ENCODE results near the gene SYNPO2.

SYNPO2 gene

DNA sequence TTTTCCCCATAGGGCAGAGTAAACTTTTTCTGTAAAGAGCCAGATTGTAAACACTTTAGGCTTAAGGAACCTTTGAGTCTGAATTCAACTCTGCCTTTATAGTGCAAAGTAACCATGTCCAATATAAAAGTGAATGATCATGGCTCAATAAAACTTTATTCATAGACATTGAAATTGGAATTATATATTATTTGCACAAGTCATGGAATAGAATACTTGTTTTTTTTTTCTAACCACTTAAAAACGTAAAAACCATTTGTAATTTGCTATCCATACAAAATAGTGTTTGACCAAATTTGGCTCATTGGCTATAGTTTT, 192.8 kb downstream of the SYNPO2 start:
- no peak for DNase-seq (ENCODE audit: low spot score)
- TF ChIP-seq, protein P1, sequence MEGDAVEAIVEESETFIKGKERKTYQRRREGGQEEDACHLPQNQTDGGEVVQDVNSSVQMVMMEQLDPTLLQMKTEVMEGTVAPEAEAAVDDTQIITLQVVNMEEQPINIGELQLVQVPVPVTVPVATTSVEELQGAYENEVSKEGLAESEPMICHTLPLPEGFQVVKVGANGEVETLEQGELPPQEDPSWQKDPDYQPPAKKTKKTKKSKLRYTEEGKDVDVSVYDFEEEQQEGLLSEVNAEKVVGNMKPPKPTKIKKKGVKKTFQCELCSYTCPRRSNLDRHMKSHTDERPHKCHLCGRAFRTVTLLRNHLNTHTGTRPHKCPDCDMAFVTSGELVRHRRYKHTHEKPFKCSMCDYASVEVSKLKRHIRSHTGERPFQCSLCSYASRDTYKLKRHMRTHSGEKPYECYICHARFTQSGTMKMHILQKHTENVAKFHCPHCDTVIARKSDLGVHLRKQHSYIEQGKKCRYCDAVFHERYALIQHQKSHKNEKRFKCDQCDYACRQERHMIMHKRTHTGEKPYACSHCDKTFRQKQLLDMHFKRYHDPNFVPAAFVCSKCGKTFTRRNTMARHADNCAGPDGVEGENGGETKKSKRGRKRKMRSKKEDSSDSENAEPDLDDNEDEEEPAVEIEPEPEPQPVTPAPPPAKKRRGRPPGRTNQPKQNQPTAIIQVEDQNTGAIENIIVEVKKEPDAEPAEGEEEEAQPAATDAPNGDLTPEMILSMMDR (IDR thresholded peaks at IDR 0.05), result no peak
- Histone ChIP-seq H3K27ac (no peak overlapping the region), H3K4me3 (no peak overlapping the region)

DNA sequence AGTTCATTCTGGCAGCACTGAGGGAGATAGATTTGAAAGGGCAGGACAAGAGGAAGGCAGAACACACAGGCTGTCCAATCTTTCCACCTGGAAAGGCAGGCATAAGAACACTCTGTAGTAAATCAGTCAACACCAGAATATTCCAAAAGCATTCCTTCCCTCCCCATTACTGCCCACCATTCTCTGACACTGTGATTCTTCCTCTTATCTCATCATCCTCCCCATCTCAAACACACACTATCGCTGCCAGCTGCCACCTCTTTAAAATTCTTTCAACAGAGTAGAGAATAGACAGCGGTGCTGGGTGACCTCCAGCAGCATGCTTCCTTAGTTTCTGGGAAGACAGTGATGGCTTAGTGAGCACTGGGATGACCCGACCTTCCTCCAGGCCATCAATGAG, 193.3 kb downstream of the SYNPO2 start:
- TF ChIP-seq, protein P1 (IDR thresholded peaks at IDR 0.05), result no peak
- DNase-seq (ENCODE audit: low spot score), result no peak
- Histone ChIP-seq H3K4me3 (no peak overlapping the region), H3K27ac (peak overlapping the region in 1 of 2 donors; percentile 9)

DNA sequence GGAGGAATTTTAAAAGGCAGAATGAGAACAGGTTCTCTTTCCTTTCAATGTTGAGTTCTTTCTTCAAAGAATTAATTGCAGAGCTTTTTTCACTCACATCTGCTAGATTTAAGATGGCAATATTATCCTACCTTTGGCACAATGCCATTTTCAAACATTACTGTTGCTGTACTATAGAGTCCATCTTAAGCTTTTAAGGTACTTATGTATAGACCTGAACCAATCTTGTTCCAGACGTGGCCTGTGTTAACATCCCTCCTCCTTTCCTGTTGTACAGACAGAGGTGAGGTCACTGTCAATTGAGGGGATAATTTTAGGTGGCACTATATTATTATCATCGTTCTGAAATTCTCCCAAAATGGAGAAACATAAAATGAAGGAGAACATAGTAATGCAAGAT, 194.0 kb downstream of the SYNPO2 start:
- TF ChIP-seq, protein P1 (IDR thresholded peaks at IDR 0.05), result no peak
- Histone ChIP-seq H3K4me3 (no peak overlapping the region), H3K27ac (no peak overlapping the region)
- no peak for DNase-seq (ENCODE audit: low spot score)

DNA sequence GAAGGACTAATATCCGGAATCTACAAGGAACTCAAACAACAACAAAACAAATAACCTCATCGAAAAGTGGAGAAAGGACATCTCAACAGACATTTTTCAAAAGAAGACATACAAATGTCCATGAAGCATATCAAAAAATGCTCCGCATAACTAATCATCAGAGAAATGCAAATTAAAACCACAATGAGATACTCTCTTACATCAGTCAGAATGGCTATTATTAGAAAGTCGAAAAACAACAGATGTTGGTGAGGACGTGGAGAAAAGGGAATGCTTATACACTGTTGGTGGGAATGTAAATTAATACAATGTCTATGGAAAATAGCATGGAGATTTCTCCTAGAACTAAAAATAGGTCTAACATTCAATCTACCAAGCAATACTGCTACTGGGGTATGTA, 195.9 kb downstream of the SYNPO2 start:
- H3K27ac ChIP-seq, result no peak overlapping the region
- TF ChIP-seq, protein P1 (IDR thresholded peaks at IDR 0.05), result no peak
- no peak overlapping the region for H3K4me3 ChIP-seq
- DNase-seq (ENCODE audit: low spot score), result no peak

DNA sequence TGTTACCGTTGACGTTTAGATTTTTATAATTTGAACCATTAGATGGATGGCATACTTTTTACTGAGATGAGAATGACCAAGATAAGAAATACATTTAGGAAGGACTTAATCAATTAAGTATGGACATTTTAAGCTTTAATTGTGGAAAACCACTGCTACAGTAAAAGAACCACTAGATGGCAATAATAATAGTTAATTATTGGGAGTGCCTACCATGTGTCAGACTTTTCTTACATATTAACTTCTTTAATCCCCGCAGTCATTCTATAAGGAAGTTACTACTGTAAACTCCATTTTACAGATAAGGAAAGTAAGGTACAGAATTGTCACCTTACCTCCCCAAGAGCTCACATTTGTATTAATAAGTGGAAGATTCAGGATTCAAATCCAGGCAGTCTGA, 198.5 kb downstream of the SYNPO2 start:
- DNase-seq (ENCODE audit: low spot score), result no peak
- H3K27ac ChIP-seq, result no peak overlapping the region
- no peak overlapping the region for H3K4me3 ChIP-seq
- TF ChIP-seq, protein P1 (IDR thresholded peaks at IDR 0.05), result no peak

DNA sequence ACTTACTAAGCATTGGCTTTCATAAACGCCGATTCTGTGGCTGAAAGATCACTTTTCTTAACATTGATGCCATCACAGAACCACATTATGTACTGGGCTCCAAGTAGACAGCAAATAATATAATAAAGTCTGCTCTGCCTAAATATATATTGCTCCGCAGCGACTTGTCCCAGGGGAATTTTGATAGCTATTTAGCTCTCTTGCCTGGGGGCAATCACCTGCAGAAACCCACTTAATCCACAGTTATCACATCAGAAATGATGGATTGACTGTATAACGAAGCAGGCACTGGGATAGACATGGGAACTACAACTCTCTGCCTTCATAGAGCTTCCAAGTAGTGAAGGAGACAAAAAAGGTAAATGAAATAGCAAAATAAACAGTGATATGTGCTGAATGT, 199.0 kb downstream of the SYNPO2 start:
- TF ChIP-seq, protein P1 (IDR thresholded peaks at IDR 0.05), result no peak
- Histone ChIP-seq H3K4me3 (no peak overlapping the region), H3K27ac (no peak overlapping the region)
- DNase-seq (ENCODE audit: low spot score), result no peak

DNA sequence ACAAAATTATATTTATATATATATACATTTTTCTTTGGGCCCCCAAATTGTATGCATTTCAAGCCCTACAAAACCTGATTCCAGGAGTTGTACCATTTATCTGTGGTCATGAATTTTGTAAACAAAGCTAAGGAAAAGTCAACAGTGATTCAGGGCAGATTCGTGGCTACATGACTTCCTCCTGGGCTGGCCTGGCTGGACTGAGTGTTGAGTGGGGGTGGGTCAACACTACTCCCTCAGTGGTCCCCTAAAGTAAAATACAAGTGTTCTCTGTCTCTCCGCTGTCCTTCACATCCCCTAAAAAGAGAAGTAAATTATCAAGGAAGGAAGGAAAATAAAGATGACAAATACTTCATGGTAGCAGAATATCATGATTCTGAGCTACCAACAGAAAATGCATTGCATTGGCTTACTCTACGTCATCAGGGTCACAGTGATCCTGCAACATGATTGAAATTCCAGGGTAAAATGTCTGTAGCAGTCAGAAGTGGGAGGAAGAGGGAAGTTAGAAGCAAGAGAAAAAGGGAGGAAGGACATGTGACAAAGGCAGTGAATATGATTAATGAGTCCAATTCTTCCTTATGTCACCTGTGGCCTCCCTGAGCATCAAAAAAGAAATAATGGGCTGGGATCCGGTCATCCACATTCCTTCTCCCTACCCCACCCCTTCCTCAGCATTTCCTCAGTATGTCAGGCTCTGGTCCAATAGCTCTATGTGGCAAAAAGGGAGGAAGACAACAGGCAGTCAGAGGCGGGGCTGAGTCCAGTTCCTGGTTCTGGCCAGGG, 204.6 kb downstream of the SYNPO2 start:
- Histone ChIP-seq H3K27ac (no peak overlapping the region), H3K4me3 (no peak overlapping the region)
- TF ChIP-seq, protein P1 (IDR thresholded peaks at IDR 0.05), result no peak
- DNase-seq (ENCODE audit: low spot score), result no peak
